SH-SY5Y (cell line): ENCODE data around the gene ADRB2.

ENCODE experiments used
- GATA2 ChIP-seq: IDR thresholded peaks from 2 replicates; pipeline ENCODE4 v1.6.1; 2011; ENCODE audit warnings: mild to moderate bottlenecking, low read depth, low read length
- GATA3 ChIP-seq: IDR thresholded peaks from 2 replicates; pipeline ENCODE4 v1.6.1; 2011; ENCODE audit warnings: low read depth, mild to moderate bottlenecking, low read length, moderate library complexity

GRCh38 chr5:148794275-148794674 lies 32.1 kb upstream of the ADRB2 start:
- TF ChIP-seq GATA3 (no peak), GATA2 (no peak)
